GM12873 (cell line): Measurements from ENCODE around the gene STAG1.

Experiments
- TF ChIP-seq, protein P1 (sequence below): IDR thresholded peaks from 2 replicates; pipeline ENCODE4 v1.5.1; 2012; ENCODE audit warnings: low read depth, mild to moderate bottlenecking, moderate library complexity, low read length, control low read depth; ENCODE audit not compliant: insufficient read depth; ENCODE audit errors: missing control alignments

Gene STAG1

DNA sequence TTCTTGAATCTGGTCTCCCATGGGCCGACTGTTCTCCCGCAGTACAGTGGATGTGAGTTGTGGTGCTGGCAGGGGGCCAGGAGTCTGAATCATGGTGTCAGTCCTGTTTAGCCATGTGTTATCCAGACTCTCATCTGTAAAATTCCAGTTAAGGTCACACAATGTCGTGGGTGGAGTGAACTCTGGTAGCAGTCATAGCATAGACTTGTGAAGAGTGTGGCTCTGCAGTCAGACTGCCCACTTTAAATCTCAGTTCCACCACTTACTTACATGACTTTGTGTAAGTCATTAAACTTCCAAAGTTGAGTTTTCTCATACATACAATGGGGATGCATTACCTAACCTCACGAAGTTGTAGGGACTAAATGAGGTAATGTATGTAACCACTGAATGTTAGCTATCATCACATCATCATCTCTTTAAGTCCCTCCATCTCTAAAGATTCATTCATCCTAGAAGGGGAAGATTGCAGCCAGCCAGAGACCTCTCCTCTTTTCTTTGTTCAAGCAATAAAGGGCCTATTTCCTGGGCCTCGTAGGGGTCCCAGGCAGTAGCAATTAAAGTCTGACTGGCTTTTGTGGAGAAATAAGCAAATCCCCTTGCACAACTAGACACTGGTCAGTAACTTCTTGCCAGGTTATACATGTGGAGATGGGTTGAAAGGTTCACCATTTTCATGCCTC, 408.2 kb downstream of the STAG1 start:
- TF ChIP-seq, protein P1, sequence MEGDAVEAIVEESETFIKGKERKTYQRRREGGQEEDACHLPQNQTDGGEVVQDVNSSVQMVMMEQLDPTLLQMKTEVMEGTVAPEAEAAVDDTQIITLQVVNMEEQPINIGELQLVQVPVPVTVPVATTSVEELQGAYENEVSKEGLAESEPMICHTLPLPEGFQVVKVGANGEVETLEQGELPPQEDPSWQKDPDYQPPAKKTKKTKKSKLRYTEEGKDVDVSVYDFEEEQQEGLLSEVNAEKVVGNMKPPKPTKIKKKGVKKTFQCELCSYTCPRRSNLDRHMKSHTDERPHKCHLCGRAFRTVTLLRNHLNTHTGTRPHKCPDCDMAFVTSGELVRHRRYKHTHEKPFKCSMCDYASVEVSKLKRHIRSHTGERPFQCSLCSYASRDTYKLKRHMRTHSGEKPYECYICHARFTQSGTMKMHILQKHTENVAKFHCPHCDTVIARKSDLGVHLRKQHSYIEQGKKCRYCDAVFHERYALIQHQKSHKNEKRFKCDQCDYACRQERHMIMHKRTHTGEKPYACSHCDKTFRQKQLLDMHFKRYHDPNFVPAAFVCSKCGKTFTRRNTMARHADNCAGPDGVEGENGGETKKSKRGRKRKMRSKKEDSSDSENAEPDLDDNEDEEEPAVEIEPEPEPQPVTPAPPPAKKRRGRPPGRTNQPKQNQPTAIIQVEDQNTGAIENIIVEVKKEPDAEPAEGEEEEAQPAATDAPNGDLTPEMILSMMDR: no peak

DNA sequence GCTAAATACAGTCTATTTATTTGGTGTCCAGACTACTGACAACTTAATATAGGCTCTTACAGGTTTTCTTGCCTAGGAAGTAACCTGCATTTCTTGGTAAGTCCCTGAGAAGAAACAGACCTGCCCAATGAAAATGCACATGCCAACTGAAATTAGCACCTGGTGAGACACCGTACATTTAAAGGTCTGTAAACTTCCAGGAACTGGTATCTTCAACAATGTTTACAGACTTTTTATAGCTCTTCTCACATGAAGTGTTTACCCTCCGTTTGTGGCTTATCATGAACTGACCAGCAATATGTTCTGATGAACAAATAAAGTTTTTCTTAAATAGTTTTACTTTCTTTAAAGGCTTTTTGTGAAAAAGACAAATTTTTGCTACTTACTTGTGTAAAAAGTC, 408.7 kb downstream of the STAG1 start:
- TF ChIP-seq, protein P1: no peak

DNA sequence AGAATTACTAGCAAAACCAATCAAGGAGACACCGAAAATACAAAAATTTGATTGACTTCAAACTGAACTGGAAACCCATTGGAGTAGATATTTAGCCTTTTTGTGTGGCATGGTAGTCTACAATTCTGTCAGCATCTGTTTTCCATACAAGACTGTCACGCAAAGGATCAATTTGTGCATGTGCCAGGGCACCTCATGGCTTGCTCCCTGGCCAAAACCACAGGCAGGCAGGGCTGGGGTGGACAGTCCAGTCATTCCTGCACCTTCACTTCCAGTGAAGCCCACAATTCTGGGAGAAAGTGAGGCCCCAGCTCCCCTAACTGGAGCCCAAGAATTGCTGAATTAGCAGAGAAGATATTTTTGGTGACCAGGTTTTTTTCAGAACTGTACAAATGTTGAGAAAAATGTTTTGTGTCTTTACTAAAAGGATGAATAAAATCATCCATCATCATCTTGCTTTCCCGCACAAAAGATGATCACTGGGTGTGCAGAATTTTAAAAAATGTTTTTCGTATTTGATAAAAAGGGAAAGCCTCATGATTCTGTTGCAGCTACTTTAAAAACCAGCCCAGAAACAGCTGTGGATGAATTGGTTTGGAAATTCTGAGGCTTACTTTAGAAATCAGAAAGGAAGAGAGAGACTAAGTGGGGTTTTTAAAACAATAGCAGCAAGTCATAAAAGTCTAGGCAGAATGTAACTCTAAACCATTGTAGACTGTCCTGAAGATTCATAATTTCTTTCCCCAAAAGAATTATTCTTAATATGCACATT, 415.7 kb downstream of the STAG1 start:
- TF ChIP-seq, protein P1: no peak

DNA sequence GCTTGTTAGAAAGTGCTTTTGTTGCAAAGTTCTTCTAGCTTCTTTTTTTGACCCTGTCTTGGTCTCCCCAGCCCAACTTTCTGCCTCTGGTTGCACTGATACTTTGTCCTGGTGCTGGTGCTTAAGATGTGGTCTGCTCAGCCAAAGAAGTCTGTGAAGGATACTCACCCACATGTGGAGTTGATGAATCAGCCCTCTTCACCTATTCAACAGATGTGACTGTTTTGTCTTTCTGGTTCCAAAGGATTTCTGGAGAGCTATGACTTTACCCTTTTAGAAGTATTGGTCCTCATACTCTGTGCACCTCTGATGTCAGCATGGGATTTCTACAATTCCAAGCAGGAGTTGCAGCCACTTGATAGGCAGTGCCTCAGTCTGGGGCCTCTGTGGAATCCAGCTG, 418.0 kb downstream of the STAG1 start:
- TF ChIP-seq, protein P1: no peak

DNA sequence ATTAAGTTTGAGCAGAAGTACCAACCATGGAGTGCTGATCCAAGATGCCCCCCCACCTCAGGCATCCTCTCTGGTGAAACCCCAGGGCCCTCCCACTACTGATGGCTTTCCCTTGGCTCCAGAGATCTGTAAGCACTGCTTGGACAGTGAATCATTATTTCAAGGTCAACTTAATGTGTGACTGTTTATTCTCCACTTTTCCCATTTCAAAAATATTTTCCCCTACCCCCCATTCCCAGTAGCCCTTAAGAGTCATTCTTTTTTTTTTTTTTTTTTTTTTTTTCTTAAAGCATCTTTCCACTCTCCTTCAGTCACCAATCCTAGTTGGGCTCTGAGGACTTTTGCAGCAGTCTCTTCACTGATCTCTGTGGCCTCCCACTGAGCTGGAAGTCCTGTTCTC, 419.4 kb downstream of the STAG1 start:
- TF ChIP-seq, protein P1: no peak

DNA sequence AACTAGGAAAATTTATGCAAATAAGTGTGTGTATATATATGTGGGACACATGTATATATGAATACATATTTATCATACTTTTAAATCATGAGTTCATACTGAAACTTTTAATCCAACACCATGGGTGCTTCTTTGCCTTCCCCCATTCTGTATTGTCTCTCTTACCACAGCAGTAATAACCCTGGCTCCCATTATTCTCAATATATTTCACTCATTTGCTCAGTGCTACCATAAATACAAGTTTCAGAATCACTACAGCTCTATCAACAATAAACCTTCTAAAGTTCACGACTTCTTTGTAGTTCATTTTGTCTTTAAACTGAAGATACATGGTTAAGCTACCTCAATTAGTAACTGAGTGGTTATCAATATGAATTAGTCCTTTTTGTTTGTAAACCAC, 419.9 kb downstream of the STAG1 start:
- TF ChIP-seq, protein P1: no peak

DNA sequence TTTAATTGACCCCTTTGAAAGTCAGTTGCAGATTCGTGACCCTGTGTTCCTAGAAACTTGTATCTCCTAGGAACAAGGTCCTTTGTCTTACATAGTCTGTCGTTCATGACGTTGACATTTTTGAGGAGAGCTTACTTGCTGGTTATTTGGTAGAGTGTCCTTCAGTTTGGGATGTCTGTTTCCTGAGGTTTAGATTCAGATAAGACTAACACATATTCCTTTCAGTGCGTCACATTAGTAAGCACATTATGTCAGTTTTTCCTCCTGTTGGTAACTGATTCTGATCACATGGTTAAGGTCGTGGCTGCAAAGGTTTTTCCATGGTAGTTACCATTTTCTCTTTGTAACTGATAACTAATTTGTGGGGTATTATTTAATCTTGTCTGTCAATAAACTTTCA, 421.3 kb downstream of the STAG1 start:
- TF ChIP-seq, protein P1: no peak
